Osteoblast (primary cell): ENCODE measurements around the gene ADAMTSL1. TPM values are rescaled to one million over a fixed set of nuclear protein-coding genes. Genes with fewer than 3 reads are reported as not detected.

Experiments used
- DNase-seq: peaks from one replicate; pipeline ENCODE4 v3.0.0; 2011; ENCODE audit warnings: low spot score, mixed read lengths; ENCODE audit not compliant: insufficient read length; ENCODE audit errors: missing footprints
- H2AFZ ChIP-seq: 2 replicates; pipeline ENCODE4 v1.6.0; 2011; ENCODE audit warnings: mild to moderate bottlenecking, low read length
- H3K27ac ChIP-seq: 2 replicates; pipeline ENCODE4 v1.5.1; 2011; ENCODE audit warnings: mild to moderate bottlenecking, low read depth, low read length, moderate library complexity
- H3K27me3 ChIP-seq: 2 replicates; pipeline ENCODE4 v1.6.0; 2012; ENCODE audit warnings: mild to moderate bottlenecking, control low read depth, inconsistent platforms, low read length, moderate library complexity; ENCODE audit not compliant: insufficient read depth
- H3K36me3 ChIP-seq: 2 replicates; pipeline ENCODE4 v1.5.1; 2011; ENCODE audit warnings: mild to moderate bottlenecking, low read length, control low read depth, moderate library complexity; ENCODE audit not compliant: insufficient read depth
- H3K4me1 ChIP-seq: 2 replicates; pipeline ENCODE4 v1.5.1; 2011; ENCODE audit warnings: mild to moderate bottlenecking, low read length, control low read depth, moderate library complexity; ENCODE audit not compliant: insufficient read depth
- H3K4me2 ChIP-seq: 2 replicates; pipeline ENCODE4 v1.6.0; 2011; ENCODE audit warnings: mild to moderate bottlenecking, low read length; ENCODE audit not compliant: insufficient read depth
- H3K4me3 ChIP-seq: fragments of 200-600 bp; sonication (generic); 3 replicates; pipeline ENCODE4 v1.5.1; 2012; ENCODE audit warnings: mild to moderate bottlenecking, low read length, inconsistent platforms; ENCODE audit not compliant: insufficient read depth
- H3K79me2 ChIP-seq: 2 replicates; pipeline ENCODE4 v1.6.0; 2012; ENCODE audit warnings: mild to moderate bottlenecking, low read length, control low read depth, inconsistent platforms; ENCODE audit not compliant: insufficient read depth
- H3K9me3 ChIP-seq: 2 replicates; pipeline ENCODE4 v1.5.1; 2011; ENCODE audit warnings: low read depth, low read length, control low read depth
- H4K20me1 ChIP-seq: 2 replicates; pipeline ENCODE4 v1.6.0; 2012; ENCODE audit warnings: mild to moderate bottlenecking, low read length, control low read depth; ENCODE audit not compliant: insufficient read depth
- CTCF ChIP-seq: IDR thresholded peaks from 2 replicates; pipeline ENCODE4 v1.5.1; 2011; ENCODE audit warnings: mild to moderate bottlenecking, low read depth, low read length, moderate library complexity; ENCODE audit errors: extremely low read depth
- total RNA-seq: library from RNA; depleted of rRNA; stranded (reverse); fragments of >200 nt; gene quantifications from 2 replicates; pipeline ENCODE4 v1.2.3, GENCODE V29; 2012

ADAMTSL1 gene
- total RNA-seq, 1 donor = 54.3 TPM

DNA sequence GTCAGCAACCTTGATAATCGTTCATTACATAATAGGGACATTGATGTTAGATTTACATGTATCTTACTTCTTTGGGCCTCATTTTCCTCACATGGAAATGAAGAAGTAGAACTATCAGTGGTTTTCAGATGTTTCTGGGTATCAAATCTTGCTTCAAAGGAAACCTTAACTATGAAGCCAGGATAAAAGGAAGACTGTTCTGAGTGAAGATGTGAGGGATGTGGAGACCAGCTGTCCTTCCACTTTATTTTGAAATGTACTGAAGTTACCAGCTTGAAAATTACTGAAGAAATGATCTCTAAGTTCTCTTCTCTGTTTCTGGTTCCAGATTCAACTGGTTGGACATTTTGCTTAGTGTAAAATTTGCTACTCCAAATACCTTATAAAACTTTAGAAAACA, 186.0 kb downstream of the ADAMTSL1 start:
- Histone ChIP-seq H3K79me2 (peaks cover 3% of the 10 kb centered on the region), H4K20me1 (no peaks in the 10 kb centered on the region), H3K27me3 (no peaks in the 10 kb centered on the region), H3K36me3 (peaks cover 53% of the 10 kb centered on the region), H3K9me3 (no peaks in the 10 kb centered on the region), H2AFZ (no peak overlapping the region), H3K4me3 (no peak overlapping the region), H3K4me1 (peaks cover 22% of the 10 kb centered on the region), H3K4me2 (no peak overlapping the region), H3K27ac (peak overlapping the region; percentile 5)
- DNase-seq = no peak
- TF ChIP-seq CTCF = no peak

DNA sequence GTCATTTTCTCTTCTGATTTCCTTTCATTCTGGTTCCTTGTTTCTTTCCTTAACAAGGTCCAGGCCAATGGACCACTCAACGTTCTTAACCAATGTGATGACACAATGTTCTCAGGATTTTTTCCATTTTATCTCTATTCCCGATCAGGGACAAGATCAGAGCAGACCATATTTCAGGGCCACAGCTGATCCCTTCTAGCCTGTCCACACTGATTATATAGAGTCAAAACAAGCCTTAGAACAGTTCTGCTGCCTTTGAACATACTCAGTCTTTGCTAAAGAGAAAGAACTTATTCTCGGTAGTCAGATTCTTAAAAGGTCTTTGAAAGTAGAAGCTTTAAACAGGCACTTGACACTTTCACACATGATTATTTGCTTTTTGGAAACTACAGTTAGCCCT, 188.4 kb downstream of the ADAMTSL1 start:
- Histone ChIP-seq H3K79me2 (peaks cover 3% of the 10 kb centered on the region), H3K27ac (no peak overlapping the region), H4K20me1 (no peaks in the 10 kb centered on the region), H3K4me1 (peaks cover 40% of the 10 kb centered on the region), H3K27me3 (no peaks in the 10 kb centered on the region), H3K36me3 (peaks cover 48% of the 10 kb centered on the region), H3K9me3 (no peaks in the 10 kb centered on the region), H3K4me3 (no peak overlapping the region), H3K4me2 (no peak overlapping the region), H2AFZ (no peak overlapping the region)
- TF ChIP-seq CTCF = no peak
- DNase-seq = no peak

DNA sequence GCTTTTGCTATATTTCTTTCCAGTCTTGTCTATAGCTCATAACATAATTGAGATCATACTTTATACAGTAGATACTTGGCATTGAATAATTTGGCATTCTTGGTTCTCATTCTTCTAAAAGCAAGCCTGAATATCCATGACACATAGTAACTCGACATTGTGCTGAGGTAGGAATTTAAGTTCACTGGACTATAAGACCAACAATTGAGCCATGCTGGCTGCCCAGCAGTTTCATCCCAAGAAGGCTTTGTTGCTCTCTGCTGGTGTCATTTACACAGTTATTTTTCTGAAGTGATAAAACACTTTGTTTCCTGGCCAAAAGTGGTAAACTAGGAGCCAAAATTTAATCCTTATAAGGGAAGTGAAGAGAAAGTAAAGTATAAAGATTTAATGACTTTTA, 192.0 kb downstream of the ADAMTSL1 start:
- peaks cover 26% of the 10 kb centered on the region for H3K4me1 ChIP-seq
- H3K27me3 ChIP-seq = no peaks in the 10 kb centered on the region
- H3K4me2 ChIP-seq = no peak overlapping the region
- H3K27ac ChIP-seq = peak overlapping the region; percentile 36
- H3K4me3 ChIP-seq = no peak overlapping the region
- no peaks in the 10 kb centered on the region for H4K20me1 ChIP-seq
- no peak for TF ChIP-seq CTCF
- H3K9me3 ChIP-seq = no peaks in the 10 kb centered on the region
- H2AFZ ChIP-seq = no peak overlapping the region
- H3K36me3 ChIP-seq = peaks cover 58% of the 10 kb centered on the region
- peak; percentile 36 for DNase-seq
- H3K79me2 ChIP-seq = no peaks in the 10 kb centered on the region

GRCh38 chr9:18666348-18666747, 192.4 kb downstream of the ADAMTSL1 start:
- Histone ChIP-seq H3K27ac (peak overlapping the region; percentile 36), H4K20me1 (no peaks in the 10 kb centered on the region), H3K27me3 (no peaks in the 10 kb centered on the region), H3K4me3 (no peak overlapping the region), H3K4me1 (peaks cover 26% of the 10 kb centered on the region), H2AFZ (no peak overlapping the region), H3K79me2 (no peaks in the 10 kb centered on the region), H3K4me2 (no peak overlapping the region), H3K9me3 (no peaks in the 10 kb centered on the region), H3K36me3 (peaks cover 58% of the 10 kb centered on the region)
- TF ChIP-seq CTCF = no peak
- DNase-seq = no peak
